HG03469 (cell line): Measurements from ENCODE around the gene DIP2B.
"Not testable (repeated sequence)": the region's sequence is repeated elsewhere in the genome, so short reads cannot be mapped to it uniquely, and the experiment has no call there.

ENCODE experiments used
- ATAC-seq: cut with Tn5 transposase; IDR thresholded peaks from one replicate; pipeline ENCODE4 v1.9.1; 2021; ENCODE audit warnings: mild to moderate bottlenecking, moderate library complexity, moderate number of reproducible peaks; ENCODE audit not compliant: unreplicated experiment

DIP2B gene

GRCh38 chr12:50753232-50753769, 248.5 kb downstream of the DIP2B start:
- ATAC-seq = no peak

GRCh38 chr12:50763639-50764285, 259.0 kb downstream of the DIP2B start, which contains the start of gene ATF1:
ATF1 (plus strand) TSS chr12:50764101; CDS start chr12:50780146, 16,045 bp downstream.
- ATAC-seq = peak; percentile 74

GRCh38 chr12:50764286-50765094, 259.7 kb downstream of the DIP2B start:
- ATAC-seq = peak; percentile 27

GRCh38 chr12:50765095-50765911, 260.5 kb downstream of the DIP2B start:
- no peak for ATAC-seq

- ATAC-seq = no peak
Measured at GRCh38 chr12:50768391-50768790, 263.6 kb downstream of the DIP2B start.

GRCh38 chr12:50768813-50769212, 264.0 kb downstream of the DIP2B start:
- ATAC-seq = not testable (repeated sequence)

GRCh38 chr12:50771409-50771808, 266.6 kb downstream of the DIP2B start:
- no peak for ATAC-seq

GRCh38 chr12:50772470-50772869, 267.7 kb downstream of the DIP2B start:
- ATAC-seq = no peak

- ATAC-seq = no peak
Measured at GRCh38 chr12:50772877-50773276, 268.1 kb downstream of the DIP2B start.

GRCh38 chr12:50775251-50775650, 270.5 kb downstream of the DIP2B start:
- no peak for ATAC-seq

- no peak for ATAC-seq
Measured at GRCh38 chr12:50776749-50777728, 272.3 kb downstream of the DIP2B start.

- no peak for ATAC-seq
Measured at GRCh38 chr12:50778663-50779590, 274.1 kb downstream of the DIP2B start.

GRCh38 chr12:50780013-50780412, 275.2 kb downstream of the DIP2B start:
- ATAC-seq = no peak

GRCh38 chr12:50784501-50784900, 279.7 kb downstream of the DIP2B start:
- no peak for ATAC-seq

GRCh38 chr12:50785406-50786001, 280.7 kb downstream of the DIP2B start:
- no peak for ATAC-seq

GRCh38 chr12:50786498-50787231, 281.9 kb downstream of the DIP2B start:
- no peak for ATAC-seq

GRCh38 chr12:50787618-50788017, 282.8 kb downstream of the DIP2B start:
- ATAC-seq = no peak

GRCh38 chr12:50788561-50788960, 283.8 kb downstream of the DIP2B start:
- ATAC-seq = no peak
